Activated naive CD4-positive, alpha-beta T cell treated with Interleukin-2 at 50 U/mL for 16 hours (primary cell): Measurements from ENCODE around the gene IFITM2.

ENCODE experiments used
- DNase-seq: peaks from one replicate; pipeline ENCODE4 v3.0.0-alpha.2; 2020

IFITM2 gene

DNA sequence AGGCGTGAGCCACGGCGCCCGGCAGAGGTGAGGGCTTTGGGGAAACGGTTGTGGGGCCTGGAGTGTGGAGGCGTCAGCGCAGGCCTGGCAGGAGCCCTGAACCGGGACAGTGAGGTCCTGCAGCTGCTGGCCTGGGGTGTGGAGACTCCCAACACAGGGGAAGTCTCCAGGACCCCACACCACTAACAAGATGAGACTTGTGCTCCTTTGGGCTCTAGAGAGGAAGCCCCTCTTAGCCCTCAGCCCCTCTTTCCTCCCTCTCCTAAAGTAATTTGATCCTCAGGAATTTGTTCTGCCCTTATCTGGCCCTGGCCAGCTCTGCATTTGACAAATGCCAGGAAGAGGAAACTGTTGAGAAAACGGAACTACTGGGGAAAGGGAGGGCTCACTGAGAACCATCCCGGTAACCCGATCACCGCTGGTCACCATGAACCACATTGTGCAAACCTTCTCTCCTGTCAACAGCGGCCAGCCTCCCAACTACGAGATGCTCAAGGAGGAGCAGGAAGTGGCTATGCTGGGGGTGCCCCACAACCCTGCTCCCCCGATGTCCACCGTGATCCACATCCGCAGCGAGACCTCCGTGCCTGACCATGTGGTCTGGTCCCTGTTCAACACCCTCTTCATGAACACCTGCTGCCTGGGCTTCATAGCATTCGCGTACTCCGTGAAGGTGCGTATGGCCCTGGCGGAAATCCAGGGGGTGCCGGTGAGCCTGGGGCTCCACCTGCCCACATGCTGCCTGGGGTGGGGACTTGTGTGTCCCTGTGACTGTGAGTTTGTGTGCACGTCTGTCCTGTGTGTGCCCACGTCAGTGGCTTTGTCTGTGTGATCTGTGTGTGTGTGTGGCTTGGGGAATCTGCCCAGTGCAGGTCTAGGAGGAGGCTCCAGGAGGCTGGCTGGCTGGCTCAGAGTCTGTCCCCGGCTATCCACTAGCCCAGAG, at the start of gene IFITM2:
IFITM2 (plus strand) TSS at position 51 of the 943 bp plus-strand sequence; CDS start at position 428, 377 bp downstream.
- DNase-seq, result peak; percentile 47

- DNase-seq, result no peak
Observed at GRCh38 chr11:259413-259812, 48.2 kb upstream of the IFITM2 start.

DNA sequence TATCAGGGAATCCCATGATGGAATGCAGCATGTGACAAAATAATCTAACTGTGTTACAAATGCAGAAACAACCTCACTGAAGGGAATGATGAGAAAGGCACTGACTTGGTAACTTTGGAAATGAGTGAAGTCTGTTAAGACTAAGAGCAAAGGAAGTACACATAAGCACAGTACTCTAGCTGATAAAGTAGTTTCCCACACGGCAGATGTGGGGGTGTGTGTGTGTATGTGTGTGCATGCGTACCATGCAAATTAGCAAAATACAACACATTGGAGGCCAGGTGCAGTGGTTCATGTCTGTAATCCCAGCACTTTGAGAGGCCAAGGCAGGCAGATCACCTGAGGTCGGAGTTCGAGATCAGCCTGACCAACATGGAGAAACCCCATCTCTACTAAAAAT, 46.0 kb upstream of the IFITM2 start:
- no peak for DNase-seq

- DNase-seq, result peak; percentile 36
Observed at GRCh38 chr11:266676-267439, 40.8 kb upstream of the IFITM2 start.

DNA sequence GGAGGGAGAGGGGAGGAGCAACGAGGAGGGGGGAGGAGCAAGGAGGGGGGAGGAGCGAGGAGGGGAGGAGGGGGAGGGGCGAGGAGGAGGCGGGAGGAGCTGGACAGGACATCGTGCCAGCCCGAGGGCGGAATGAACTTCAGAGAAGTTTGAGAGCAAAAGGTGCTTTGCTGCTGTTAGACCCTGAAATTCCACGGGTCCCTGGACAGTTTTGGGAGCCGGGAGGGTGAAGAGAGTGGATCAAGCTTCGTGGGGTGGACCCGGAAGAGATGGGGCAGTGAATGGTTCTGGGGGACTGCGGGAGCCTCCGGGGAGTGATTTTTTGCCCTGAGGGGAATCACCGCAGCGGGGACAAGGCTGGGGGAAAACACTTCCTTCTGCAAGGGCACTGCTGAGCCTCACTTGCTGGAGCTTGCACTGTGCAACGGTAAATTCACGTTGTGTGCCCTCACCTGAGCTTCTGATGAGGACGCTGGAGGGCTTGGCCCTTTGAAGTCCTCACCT, 40.1 kb upstream of the IFITM2 start:
- DNase-seq, result peak; percentile 47

GRCh38 chr11:268716-269145, 38.9 kb upstream of the IFITM2 start:
- DNase-seq, result peak; percentile 45

- DNase-seq, result peak; percentile 66
Observed at GRCh38 chr11:269146-269890, 38.3 kb upstream of the IFITM2 start.

DNA sequence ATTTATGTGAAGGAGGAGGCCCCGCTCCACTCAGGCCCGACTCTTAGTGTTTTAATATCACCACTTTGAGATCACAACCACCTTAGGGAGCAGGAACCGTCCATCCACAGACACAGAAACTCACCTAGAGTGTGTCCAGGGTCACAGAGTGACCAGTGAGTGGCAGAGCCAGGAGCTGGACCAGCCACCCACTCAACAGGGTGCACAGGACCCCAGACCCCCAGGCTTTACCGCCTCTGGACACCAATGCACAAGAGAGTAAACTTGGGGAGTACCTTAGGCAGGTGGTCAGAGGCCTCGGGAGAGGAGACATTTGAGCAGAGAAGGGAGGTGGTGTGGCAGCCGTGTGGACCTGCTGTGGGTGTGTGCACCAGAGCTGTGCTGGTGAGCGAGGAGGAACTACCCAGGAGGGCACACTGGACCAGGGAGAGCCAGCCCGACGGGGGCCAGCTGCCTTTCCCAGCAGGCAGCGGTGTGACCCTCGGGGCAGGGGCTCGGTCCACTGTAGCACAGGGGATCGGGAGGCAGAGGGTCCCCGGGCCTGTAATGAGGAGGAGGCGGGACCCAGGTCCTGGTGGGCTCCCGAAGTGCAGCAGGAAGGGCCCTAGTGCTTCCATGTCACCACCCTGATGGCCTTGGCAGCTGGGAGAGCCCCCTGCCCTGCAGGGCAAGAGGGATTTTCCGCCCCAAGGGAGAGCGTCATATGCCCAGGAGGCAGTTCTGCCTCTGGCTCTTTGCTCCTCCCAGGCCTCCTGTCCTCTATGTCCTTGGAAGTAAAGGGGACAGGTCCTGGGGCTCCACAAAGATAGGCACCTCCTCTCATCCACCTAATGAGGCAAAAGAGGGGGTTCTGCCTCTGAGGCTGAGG, 36.9 kb upstream of the IFITM2 start:
- DNase-seq, result no peak

GRCh38 chr11:271319-271715, 36.3 kb upstream of the IFITM2 start:
- DNase-seq, result no peak

DNA sequence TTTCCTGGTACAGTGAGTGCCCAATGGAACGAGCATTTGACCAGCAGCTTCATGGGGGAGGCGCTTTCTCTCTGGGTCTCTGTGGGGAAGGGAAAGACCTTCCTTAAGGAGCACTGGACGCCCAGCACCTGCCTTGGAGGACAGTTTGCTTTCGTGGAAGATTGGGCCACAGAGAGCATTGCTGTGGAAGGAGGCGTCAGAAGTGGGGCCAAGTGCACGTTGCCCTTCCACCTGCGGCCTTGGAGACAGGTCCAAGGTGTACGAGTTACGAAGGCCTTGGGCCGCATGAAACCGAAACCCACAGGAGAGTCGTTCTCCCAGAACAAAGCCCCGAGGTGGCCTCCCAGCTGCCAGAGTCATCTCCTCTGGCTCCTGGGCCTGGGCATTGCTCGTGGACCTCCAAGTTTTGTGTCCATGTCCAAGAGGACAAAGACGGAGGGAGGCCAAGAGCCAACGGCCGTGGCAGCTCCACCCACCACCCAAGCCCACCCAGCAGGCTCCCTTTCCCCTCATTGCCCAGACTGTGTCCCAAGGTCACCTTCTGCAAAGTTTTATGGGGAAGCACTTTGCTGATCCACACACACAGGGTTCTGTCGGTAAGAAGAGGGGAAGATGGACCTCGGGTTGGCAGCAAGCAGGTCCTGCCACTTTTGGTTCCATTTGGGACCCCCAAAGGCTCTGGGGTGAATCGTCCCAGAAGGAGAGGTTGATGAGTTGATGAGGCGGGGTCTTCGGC, 35.3 kb upstream of the IFITM2 start:
- no peak for DNase-seq

DNA sequence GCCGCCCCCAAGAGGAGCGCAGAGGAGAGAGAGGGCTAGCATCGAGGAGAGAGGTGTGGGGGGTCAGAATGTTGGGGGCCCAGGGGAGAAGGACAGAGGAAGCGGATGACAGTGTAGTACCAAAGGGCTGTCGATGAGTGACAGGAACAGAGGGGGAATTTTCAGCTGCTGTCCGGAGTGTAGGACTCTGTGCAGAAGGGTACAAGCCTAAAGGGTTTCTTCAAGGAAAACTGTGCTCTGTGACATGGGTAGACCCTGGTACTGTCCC, 34.8 kb upstream of the IFITM2 start:
- DNase-seq, result no peak

GRCh38 chr11:276219-276618, 31.4 kb upstream of the IFITM2 start:
- no peak for DNase-seq

DNA sequence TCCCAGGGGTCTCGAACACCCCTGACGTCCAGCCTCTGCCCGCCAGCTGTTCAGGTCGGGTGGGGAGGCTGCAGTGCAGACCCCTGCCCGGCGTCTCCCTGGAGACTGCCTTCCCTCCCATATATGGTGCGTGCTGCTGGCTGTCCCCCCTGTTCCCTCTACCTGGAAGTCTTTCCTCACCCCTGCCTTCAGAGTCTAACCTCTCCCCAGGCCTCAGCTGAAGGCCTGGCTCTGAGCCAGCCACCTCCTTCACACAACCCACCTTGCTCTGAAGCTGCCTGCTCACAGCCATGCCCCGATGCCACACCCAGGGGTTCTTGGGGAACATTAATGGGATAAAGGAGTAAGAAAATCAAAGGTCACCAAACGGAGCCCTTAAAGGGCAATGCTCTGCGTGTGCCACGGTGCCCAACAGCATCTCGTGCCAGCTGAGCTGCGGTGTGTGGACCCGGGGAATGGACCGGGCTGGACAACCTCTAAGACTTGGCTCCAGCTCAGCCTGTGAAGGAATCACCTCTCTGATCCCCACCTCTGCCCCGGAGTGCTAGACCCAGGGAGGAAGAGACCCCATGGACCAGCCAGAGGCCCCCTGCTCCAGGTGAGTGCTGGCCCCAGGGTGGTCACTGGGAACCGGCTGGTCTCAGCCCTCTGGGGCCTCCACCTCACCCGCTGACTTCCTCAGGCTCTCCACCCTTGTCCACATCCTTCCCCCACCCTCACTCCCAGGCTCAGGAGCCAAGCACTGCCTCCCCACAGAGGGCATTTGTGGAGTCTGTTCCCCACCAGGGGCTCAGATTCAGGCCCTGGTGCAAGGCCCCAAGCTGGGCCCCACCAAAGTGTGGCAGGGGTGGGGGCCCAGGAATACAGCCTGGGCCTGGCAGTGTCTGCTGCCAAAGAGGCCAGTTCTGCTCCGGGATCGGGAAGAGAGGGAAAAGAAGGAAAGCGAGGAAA, 29.3 kb upstream of the IFITM2 start, which contains the start of gene NLRP6:
NLRP6 (plus strand) TSS at position 407 of the 951 bp plus-strand sequence; CDS start at position 570, 163 bp downstream.
- DNase-seq, result no peak

DNA sequence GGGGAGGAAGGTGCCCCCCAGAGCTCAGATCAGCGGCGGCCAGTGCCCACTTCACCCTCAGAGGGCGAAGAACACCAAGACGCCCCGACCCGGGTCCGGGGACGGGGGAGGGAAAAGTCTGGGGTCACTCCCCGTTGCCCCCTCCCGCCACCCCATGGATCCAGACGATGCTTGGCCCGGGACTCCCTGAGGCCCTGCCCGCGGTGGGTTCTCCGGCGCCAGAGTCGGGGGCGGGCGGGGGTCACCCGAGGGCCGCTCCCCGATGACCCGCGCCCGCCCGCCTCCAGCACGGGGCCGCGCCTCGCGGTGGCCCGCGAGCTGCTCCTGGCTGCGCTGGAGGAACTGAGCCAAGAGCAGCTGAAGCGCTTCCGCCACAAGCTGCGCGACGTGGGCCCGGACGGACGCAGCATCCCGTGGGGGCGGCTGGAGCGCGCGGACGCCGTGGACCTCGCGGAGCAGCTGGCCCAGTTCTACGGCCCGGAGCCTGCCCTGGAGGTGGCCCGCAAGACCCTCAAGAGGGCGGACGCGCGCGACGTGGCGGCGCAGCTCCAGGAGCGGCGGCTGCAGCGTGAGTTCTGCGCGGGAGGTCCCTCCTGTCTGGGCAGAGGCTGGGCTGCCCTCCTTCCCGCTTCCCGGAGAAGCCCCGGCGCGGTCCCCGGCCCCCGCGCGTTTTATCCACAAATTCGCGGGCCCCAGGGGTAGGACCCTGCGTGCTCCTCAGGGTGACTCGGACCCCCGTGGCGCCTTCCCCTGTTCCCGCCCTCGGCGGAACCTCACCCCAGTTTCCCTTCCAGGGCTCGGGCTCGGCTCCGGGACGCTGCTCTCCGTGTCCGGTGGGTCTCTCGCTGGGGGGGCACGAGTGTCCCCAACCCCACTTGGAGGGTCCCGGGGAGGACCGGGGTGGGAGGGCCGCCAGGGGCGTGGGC, 28.3 kb upstream of the IFITM2 start:
- DNase-seq, result no peak

GRCh38 chr11:279966-280705, 27.5 kb upstream of the IFITM2 start:
- DNase-seq, result peak; percentile 48

DNA sequence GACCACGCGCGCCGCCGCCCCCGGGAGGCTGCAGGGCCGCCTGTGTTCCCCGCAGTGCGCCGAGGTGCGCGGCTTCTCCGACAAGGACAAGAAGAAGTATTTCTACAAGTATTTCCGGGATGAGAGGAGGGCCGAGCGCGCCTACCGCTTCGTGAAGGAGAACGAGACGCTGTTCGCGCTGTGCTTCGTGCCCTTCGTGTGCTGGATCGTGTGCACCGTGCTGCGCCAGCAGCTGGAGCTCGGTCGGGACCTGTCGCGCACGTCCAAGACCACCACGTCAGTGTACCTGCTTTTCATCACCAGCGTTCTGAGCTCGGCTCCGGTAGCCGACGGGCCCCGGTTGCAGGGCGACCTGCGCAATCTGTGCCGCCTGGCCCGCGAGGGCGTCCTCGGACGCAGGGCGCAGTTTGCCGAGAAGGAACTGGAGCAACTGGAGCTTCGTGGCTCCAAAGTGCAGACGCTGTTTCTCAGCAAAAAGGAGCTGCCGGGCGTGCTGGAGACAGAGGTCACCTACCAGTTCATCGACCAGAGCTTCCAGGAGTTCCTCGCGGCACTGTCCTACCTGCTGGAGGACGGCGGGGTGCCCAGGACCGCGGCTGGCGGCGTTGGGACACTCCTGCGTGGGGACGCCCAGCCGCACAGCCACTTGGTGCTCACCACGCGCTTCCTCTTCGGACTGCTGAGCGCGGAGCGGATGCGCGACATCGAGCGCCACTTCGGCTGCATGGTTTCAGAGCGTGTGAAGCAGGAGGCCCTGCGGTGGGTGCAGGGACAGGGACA, 26.7 kb upstream of the IFITM2 start:
- DNase-seq, result peak; percentile 34

- no peak for DNase-seq
Observed at GRCh38 chr11:281486-282161, 26.0 kb upstream of the IFITM2 start.
